Right ventricle myocardium inferior (tissue), 1 donor: ENCODE data around the gene OR4D5. TPM values are rescaled to one million over a fixed set of nuclear protein-coding genes. Genes with fewer than 3 reads are reported as not detected.

Experiments used
- total RNA-seq: library from RNA; stranded (reverse); fragmentation: NEBNext Ultra II Directional; extraction: Animal tissue kit (Norgen Biotek cat#: 25700); gene quantifications from one replicate; pipeline ENCODE4 v1.2.1, GENCODE V29; 2021
- donor health status: DM: no; HTN: yes; CAD: no; lungs with severe emphysema.

OR4D5 gene
- total RNA-seq, 1 donor from 2014 or later: not detected

Other genes starting within 250 kb of the OR4D5 start
- gene ZNF202, start 198.0 kb upstream of the OR4D5 start, total RNA-seq: 5.6 TPM
- gene OR6X1, start 185.1 kb upstream of the OR4D5 start, total RNA-seq: not detected
- gene OR6M1, start 133.3 kb upstream of the OR4D5 start, total RNA-seq: not detected
- not detected for gene TMEM225, start 53.9 kb upstream of the OR4D5 start, total RNA-seq
- gene OR8D4, start 37.5 kb upstream of the OR4D5 start, total RNA-seq: not detected
- not detected for gene OR6T1, start 4.2 kb downstream of the OR4D5 start, total RNA-seq
- gene OR10S1, start 38.2 kb downstream of the OR4D5 start, total RNA-seq: not detected
- not detected for gene OR10G6, start 55.5 kb downstream of the OR4D5 start, total RNA-seq
- gene OR10G4, start 73.4 kb downstream of the OR4D5 start, total RNA-seq: not detected
- gene OR10G9, start 83.4 kb downstream of the OR4D5 start, total RNA-seq: not detected
- gene OR10G8, start 87.2 kb downstream of the OR4D5 start, total RNA-seq: not detected
- gene OR10G7, start 101.7 kb downstream of the OR4D5 start, total RNA-seq: not detected
- 4.2 TPM for gene VWA5A, start 175.8 kb downstream of the OR4D5 start, total RNA-seq
- gene OR10D3, start 243.7 kb downstream of the OR4D5 start, total RNA-seq: not detected